Neutrophil (primary cell): ENCODE data around the gene OTUD7B.
"Not testable (repeated sequence)": the region's sequence is repeated elsewhere in the genome, so short reads cannot be mapped to it uniquely, and the experiment has no call there.

Experiments used
- H3K27ac ChIP-seq: fragments of 200-600 bp; sonication (generic); 2 replicates; pipeline ENCODE4 v1.5.1; 2016; ENCODE audit warnings: mild to moderate bottlenecking, moderate library complexity
- H3K27me3 ChIP-seq: fragments of 200-600 bp; sonication (generic); 2 replicates; pipeline ENCODE4 v1.6.0; 2016; ENCODE audit warnings: mild to moderate bottlenecking
- H3K36me3 ChIP-seq: fragments of 200-600 bp; sonication (generic); 2 replicates; pipeline ENCODE4 v1.5.1; 2017
- H3K4me1 ChIP-seq, 2 experiments: fragments of 200-600 bp in 1 of 2; sonication (generic) in 1 of 2; 1 replicate in 1 of 2; 2 replicates in 1 of 2; pipeline versions ENCODE4 v1.5.1 to v1.6.1; 2013 to 2016; ENCODE audit warnings: low read depth in 1 of 2, low read length in 1 of 2, mild to moderate bottlenecking in 1 of 2, moderate library complexity in 1 of 2; ENCODE audit not compliant: control insufficient read depth in 1 of 2, insufficient read depth in 1 of 2
- H3K4me3 ChIP-seq, 2 experiments: fragments of 200-600 bp in 1 of 2; sonication (generic) in 1 of 2; 1 replicate in 1 of 2; 2 replicates in 1 of 2; pipeline ENCODE4 v1.5.1; 2013 to 2016; ENCODE audit warnings: low read depth in 1 of 2, low read length in 1 of 2, mild to moderate bottlenecking in 1 of 2, moderate library complexity in 1 of 2
- H3K9me3 ChIP-seq: fragments of 200-600 bp; sonication (generic); 2 replicates; pipeline ENCODE4 v1.5.1; 2016
- CTCF ChIP-seq: fragments of 200-600 bp; sonication (generic); IDR thresholded peaks from 2 replicates; pipeline ENCODE4 v1.5.1; 2016; ENCODE audit warnings: antibody characterized with exemption

OTUD7B gene

GRCh38 chr1:149940427-149940826 is 70.1 kb downstream of the OTUD7B start:
- Histone ChIP-seq H3K27ac (no peak overlapping the region), H3K4me1 (no peaks in the 10 kb centered on the region), H3K4me3 (no peak overlapping the region), H3K36me3 (no peaks in the 10 kb centered on the region), H3K27me3 (peaks cover 35% of the 10 kb centered on the region), H3K9me3 (no peaks in the 10 kb centered on the region)
- no peak for TF ChIP-seq CTCF

- H3K4me1 ChIP-seq, H3K9me3 ChIP-seq, H3K36me3 ChIP-seq, H3K4me3 ChIP-seq, H3K27ac ChIP-seq: not testable (repeated sequence)
- peaks cover 25% of the 10 kb centered on the region for H3K27me3 ChIP-seq
Observed at GRCh38 chr1:149938668-149939003, 71.9 kb downstream of the OTUD7B start.

DNA sequence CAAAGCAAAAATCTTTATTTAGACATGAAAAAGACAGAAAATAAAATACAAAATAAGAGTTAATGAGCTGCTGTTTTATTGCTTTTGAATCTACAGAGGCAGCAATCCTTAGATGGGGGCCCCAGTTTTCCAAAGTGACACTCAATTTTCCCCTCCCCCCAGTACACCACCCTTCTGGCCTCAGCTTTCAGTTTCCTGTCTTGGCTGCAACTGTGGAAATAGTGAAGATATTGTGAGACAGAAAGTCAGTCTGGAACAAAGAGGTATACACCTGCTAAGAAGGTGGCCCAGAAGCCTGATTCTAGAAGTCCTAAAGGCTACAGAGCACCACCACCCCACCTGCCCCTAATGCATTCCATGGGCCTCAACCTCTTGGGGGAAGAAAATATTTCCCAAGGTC is 72.8 kb downstream of the OTUD7B start:
- H3K36me3 ChIP-seq = no peaks in the 10 kb centered on the region
- no peak overlapping the region for H3K27ac ChIP-seq
- H3K9me3 ChIP-seq = no peaks in the 10 kb centered on the region
- no peak overlapping the region for H3K4me3 ChIP-seq
- peaks cover 16% of the 10 kb centered on the region for H3K27me3 ChIP-seq
- no peaks in the 10 kb centered on the region for H3K4me1 ChIP-seq
- no peak for TF ChIP-seq CTCF

DNA sequence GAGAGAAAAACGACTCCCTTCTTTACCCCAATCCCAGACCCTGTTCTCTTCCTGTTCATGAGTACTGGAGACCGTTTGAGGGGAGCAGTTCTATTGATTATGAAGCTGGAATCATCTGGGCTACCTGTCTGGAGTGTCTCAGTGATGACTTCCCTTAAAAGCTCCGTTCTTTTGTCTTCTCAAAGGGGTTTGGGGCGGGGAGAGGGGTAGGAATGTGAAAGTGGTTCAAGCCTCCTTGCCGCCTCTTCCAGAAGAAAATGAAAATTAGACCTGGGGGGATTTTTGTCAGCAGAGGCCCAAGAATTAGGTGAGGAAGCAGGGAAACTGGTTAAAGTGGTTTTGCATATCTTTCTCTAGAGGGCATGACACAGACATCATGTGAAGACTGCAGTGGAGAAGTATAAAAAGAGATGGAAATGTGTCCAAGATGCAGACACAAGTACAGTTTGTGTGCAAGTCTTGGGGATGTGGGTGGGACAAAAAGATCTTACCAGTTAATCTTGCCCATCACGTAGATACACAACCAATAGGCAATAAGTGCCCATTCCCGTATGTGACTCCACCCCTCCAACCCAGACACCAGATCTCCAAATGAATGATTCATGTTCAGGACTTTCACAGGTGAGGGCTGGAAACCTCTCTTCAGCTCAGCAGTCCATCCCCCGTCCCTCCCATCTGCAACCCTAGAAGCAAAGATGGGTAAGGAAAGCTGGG is 73.4 kb downstream of the OTUD7B start:
- no peaks in the 10 kb centered on the region for H3K4me1 ChIP-seq
- TF ChIP-seq CTCF = no peak
- no peaks in the 10 kb centered on the region for H3K9me3 ChIP-seq
- H3K4me3 ChIP-seq = no peak overlapping the region
- H3K27ac ChIP-seq = no peak overlapping the region
- H3K36me3 ChIP-seq = no peaks in the 10 kb centered on the region
- peaks cover 10% of the 10 kb centered on the region for H3K27me3 ChIP-seq

- Histone ChIP-seq H3K9me3 (no peaks in the 10 kb centered on the region), H3K4me3 (no peak within 1 kb of the TSS), H3K36me3 (no peaks in the 10 kb centered on the region), H3K27me3 (peaks cover 4% of the 10 kb centered on the region), H3K27ac (no peak within 1 kb of the TSS), H3K4me1 (no peaks in the 10 kb centered on the region)
- no peak for TF ChIP-seq CTCF
Observed at GRCh38 chr1:149936170-149936991, 74.1 kb downstream of the OTUD7B start, which contains the start of gene MTMR11. Gene MTMR11, minus strand, starts transcription at chr1:149936879. Its CDS starts 232 bp downstream, at chr1:149936647.

- H3K4me3 ChIP-seq = no peak overlapping the region
- H3K9me3 ChIP-seq = no peaks in the 10 kb centered on the region
Observed at GRCh38 chr1:149934356-149934755, 76.2 kb downstream of the OTUD7B start.

More at GRCh38 chr1:149934356-149934755, 76.2 kb downstream of the OTUD7B start:
- no peak for TF ChIP-seq CTCF
- H3K27ac ChIP-seq = no peak overlapping the region
- no peaks in the 10 kb centered on the region for H3K4me1 ChIP-seq
- no peaks in the 10 kb centered on the region for H3K36me3 ChIP-seq
- peaks cover 4% of the 10 kb centered on the region for H3K27me3 ChIP-seq
